CD4-positive, alpha-beta T cell treated with Interleukin-15 for 4 hours (primary cell): ENCODE data around the gene OPA1.

Source experiments
- DNase-seq: peaks from one replicate; pipeline ENCODE4 v3.0.0-alpha.2; 2020; ENCODE audit warnings: low spot score

Gene OPA1, protein sequence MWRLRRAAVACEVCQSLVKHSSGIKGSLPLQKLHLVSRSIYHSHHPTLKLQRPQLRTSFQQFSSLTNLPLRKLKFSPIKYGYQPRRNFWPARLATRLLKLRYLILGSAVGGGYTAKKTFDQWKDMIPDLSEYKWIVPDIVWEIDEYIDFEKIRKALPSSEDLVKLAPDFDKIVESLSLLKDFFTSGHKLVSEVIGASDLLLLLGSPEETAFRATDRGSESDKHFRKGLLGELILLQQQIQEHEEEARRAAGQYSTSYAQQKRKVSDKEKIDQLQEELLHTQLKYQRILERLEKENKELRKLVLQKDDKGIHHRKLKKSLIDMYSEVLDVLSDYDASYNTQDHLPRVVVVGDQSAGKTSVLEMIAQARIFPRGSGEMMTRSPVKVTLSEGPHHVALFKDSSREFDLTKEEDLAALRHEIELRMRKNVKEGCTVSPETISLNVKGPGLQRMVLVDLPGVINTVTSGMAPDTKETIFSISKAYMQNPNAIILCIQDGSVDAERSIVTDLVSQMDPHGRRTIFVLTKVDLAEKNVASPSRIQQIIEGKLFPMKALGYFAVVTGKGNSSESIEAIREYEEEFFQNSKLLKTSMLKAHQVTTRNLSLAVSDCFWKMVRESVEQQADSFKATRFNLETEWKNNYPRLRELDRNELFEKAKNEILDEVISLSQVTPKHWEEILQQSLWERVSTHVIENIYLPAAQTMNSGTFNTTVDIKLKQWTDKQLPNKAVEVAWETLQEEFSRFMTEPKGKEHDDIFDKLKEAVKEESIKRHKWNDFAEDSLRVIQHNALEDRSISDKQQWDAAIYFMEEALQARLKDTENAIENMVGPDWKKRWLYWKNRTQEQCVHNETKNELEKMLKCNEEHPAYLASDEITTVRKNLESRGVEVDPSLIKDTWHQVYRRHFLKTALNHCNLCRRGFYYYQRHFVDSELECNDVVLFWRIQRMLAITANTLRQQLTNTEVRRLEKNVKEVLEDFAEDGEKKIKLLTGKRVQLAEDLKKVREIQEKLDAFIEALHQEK

DNA sequence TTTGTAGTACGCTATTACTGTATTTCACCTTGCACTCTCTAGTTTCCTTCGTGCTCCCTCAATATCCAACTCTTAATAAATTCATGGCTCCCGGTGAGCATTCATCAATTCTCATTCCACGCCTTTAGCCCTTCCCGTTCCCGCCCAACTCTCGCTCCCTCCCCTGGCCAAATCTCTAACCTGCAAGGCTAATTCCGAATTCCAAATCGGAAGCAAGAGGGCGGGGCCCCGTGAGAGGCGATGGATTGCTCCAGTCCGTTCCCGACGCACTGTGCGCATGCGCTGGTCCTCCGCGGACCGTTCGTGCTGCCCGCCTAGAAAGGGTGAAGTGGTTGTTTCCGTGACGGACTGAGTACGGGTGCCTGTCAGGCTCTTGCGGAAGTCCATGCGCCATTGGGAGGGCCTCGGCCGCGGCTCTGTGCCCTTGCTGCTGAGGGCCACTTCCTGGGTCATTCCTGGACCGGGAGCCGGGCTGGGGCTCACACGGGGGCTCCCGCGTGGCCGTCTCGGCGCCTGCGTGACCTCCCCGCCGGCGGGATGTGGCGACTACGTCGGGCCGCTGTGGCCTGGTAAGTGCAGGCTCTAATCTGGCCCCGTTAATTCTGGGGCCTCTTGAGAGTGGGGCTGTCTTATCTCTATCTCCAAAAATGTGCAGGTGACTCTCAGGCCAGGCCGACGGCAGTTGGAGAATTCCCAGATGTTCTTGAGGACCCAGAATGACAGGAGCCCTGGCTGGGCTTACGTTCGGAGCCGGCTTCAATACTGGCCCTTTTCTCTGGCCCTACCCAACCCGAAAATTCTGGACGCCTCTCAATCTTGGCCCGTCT lies at the start of gene OPA1:
TSS of gene OPA1 (plus strand) at position 368 of the 827 bp plus-strand sequence. CDS start at position 538, 170 bp downstream.
- DNase-seq, result peak; percentile 91

DNA sequence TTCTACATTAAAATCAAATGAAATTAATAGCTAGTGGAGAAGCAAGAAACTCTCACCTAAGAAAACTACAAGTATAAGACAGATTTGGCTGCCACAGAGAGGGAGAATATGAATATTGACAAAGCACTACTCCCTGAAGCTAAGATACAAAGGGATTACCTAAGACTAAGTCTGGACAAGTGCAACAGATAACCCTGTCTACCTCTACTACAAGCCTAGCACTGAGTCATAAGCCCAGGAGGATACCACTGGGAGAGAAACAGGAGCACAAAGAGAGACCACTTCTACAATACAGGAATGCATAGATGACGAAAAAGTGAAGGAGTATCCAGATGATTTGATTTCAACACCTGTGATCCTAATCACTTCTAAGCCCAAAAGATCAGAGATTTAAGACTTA lies 48.7 kb upstream of the OPA1 start:
- no peak for DNase-seq

DNA sequence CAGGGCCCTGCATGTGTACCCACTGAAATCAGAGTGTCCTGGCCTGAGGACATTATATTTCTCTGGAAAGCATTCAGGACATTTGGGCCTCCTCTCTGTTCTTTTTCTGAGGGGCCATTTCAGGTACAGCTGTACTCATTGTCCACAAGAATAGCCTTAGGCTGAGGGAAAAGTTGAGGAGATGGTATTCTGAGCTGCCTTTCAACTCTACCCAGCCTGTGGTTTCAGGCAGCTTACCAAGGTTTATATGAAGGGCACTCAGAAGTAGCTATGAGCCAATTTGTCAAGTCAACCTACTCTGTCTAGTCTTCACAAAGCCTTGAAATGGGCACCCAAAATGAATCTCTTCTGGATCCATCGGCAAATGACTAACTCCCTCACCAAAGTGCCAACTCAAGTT lies 47.7 kb upstream of the OPA1 start:
- no peak for DNase-seq

DNA sequence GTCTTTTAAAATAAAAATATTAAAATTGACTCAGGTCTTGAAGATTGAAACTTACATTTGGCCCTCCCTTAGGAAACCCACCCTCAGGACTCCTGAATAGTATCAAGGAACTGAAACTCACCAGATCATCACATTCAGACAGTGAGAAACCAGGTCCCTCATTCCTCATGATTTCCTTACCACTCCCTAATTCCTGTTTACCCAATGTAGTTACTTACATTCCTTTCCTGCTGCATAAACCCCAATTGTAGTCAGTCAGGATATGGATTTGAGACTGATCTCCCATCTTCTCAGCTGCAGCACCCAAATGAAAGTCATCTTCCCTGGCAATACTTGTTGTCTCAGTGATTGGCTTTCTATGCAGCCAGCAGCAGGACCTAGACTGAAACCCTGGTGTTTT lies 46.9 kb upstream of the OPA1 start:
- no peak for DNase-seq

DNA sequence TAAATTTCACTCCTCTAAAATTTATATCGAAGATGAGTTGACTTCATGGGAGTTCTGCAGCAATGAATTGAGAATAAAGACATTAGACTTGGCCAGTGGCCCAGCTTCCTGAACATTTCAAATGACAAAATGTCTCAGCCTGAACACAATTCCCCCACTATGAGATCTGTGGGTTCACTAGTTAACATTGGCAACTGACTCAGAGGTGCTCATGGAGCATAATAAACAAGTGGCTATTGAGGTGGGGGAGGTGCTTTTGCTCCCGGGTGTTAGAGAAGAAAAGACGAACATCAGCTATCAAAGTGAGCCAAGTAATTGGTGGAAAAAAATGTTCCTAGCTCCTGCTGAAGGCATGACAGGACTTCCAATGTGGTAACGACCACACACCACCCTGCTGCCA lies 44.6 kb upstream of the OPA1 start:
- no peak for DNase-seq

DNA sequence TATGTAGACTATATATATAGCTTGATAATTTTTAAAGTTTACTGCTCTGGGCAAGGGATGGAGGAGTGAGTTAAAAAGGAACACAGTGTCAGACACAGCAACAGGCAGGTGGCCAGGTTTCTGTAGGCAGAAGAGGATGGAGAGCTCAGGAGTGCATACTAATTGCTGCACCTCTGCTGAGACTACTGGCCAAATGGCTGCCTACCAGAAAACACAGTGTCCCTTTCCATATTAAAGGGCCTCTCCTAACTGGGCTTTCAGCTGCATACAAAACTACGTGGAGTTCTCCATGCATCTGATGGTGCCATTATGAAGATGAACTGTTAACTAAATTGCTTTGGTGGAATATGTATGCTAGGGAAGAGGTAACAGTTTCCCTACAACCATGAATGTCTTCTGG lies 40.1 kb upstream of the OPA1 start:
- DNase-seq, result no peak

DNA sequence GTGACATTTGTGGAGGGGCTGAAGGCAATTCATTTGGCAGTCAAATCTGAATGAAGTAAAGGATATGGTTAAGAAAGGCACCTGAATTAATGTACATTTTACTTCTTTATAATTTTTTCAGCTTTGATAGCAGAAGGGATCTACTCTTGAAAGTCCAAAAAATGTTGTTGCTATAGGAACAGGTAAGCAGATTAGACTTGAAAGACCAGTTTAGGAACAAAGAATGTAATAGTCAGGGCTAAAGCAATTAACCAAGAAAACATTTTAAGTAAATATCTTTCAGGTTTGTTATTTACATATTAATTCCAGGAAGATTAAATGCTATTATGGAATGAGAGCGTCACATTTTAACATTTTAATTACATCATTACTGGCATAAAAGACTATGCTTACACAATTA lies 39.4 kb upstream of the OPA1 start:
- DNase-seq, result no peak

DNA sequence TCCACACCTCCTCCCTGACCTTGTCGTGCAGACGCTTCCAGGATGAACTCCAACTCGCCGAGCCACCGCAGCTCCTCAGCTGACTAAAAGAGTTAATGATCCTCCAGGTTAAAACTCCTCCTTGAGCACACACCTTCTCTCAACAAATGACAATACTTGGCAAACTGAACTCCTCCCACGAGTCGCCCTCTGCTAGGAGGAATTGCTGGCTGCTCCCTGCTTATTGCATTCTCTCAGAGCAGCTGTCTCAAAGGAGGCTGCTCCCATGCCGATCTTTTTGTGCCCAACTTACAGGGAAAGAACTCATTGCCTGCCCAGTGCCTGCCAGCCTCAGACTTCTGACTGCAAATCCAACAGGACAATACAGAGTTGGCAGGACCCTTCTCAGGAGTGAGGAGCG lies 38.2 kb upstream of the OPA1 start, which contains the start of gene ATP13A4:
TSS of gene ATP13A4 (minus strand) at position 85 of the 400 bp plus-strand sequence. CDS start 96 bp downstream, outside the sequence.
- DNase-seq, result no peak

DNA sequence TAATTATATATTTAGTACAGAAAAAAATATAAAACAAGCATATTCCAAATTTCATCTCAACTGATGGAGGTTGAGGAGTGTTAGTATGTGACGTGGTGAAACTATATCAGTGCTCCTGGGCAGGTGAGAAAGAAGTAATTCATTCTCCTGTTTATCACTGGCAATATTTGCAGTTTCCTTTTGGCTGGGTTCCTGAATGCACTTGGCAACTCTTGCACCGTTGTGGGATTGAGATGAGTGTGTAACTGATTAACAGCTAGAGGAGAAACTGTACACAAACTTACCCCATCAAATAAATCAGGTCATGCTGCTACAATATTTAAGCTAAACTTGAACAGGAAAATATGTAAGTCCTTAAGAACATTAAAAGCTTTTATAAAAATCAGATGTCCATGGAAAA lies 36.2 kb upstream of the OPA1 start:
- DNase-seq, result no peak

DNA sequence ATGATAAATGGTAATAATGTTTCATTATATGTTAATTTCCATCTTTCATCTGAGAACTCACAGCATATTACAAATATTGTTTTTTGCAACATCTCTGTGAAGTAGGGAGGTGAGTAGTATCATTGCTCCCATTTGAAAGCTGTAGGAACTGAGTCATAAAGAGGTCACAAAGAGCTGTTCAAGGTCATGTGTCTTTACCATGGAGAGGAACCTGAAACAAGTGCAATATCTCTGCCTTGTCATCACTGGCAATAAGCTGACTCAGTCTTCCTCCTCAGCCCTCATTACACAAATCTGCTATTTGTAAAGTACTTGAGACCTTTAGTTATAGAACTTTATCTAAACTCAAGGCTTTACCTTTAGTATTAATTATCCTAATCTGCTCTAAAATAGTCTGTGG lies 33.9 kb upstream of the OPA1 start:
- no peak for DNase-seq

DNA sequence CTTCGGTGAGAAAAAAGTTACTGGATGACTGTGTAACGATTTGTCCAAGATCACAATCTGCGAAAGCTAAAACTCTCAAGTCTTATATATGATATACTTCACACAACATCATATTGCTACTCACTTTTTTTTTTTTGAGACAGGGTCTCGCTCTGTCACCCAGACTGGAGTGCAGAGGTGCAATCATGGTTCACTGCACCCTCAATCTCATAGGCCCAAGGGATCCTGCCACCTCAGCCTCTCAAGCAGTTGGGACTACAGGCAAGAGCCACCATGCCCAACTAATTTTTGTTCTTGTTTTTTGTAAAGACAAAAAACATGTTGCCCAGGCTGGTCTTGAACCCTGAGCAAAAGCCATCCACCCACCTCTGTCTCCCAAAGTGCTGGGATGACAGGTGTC lies 32.9 kb upstream of the OPA1 start:
- DNase-seq, result no peak

DNA sequence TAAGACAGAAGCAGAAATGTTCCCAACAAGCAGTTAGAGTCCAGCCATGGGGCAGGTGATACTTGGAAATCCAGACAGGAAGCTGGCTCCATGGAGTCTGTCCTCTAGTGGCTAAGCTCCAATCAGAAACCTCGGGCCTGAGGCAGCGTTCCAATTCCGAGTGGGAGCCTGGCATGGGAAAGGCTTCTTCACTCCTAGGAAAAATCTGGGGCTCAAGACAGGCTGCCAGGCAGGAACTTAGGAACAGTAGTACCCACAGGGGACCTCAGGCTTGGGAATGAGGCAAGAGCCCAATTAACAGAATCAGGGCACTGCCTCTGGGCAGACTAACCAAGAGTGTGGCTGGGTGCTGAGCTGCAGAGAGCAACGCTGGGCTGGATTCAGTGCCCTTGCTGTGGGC lies 32.1 kb upstream of the OPA1 start:
- DNase-seq, result no peak

DNA sequence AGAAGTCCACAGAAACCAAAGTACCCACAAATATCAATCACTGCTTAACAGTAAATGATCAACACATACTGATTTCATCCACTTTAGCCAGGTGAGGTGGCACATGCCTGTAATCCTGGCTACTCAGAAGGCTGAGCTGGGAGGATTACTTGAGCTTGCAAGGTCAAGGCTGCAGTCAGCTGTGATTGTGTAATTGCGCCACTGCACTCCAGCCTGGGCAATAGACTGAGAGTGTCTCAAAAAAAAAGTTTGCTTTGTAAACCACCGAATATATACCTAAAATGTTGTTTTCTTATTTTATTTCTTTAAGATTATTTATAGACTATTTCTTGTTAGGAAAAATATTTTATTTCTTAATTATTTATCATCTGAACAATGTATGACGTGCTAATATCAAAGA lies 29.6 kb upstream of the OPA1 start:
- no peak for DNase-seq

DNA sequence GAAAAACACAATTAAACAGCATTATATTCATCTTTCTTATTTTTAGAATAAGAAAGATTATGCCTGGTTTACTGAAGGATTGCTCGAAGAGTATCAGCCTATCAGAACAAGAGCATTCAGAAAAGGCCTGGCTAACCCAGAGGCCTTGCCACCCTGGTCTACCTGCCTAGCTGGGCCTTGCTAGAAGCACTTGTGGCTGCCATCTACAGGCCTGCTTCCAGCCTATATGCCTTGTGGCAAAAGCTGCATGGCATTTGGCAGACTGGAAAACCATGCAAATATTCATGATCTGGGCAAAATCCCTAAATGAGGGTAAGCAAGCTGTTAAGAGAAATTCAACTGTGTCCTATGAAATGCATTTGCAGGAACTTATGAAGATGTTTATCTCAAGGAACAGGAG lies 29.0 kb upstream of the OPA1 start:
- DNase-seq, result no peak

DNA sequence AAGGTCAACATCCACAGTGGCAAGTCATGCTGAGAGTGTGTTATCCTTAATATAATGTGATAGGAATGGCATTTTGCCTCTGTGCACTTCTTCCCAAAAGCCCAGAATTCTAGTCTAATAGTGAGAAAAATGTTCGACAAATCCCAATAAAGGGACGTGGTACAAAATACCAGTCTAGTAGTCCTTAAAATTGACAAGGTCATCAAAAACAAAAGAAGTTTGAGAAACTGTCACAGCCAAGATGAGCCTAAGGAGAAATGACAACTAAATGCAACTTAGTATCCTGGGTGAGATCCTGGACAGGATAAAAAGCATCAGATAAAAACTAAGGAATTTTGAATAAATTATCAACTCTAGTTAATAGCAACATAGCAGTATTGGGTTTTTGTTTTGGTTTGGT lies 23.9 kb upstream of the OPA1 start:
- no peak for DNase-seq

DNA sequence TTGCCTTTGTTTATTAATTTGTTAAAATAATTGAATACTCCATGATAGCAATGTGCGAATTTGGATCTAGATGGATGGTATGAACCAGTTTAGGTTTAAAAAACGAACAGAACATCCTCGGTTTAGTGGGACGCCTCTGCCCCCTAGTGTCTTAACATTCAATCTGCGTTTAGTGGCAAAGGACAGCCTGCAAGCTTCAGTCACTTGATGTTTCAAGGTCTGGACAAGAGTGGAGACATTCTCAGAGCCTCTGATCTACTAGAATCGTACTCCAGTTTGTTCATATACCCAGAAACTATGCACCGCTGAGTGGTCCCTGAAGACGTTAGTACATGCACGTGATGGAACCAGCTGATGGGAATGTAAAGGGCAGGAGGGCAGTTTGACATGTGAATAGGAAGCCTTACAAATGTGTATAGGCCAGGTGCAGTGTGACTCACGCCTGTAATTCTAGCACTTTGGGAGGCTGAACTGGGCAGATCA lies 20.5 kb upstream of the OPA1 start:
- DNase-seq, result peak; percentile 45

DNA sequence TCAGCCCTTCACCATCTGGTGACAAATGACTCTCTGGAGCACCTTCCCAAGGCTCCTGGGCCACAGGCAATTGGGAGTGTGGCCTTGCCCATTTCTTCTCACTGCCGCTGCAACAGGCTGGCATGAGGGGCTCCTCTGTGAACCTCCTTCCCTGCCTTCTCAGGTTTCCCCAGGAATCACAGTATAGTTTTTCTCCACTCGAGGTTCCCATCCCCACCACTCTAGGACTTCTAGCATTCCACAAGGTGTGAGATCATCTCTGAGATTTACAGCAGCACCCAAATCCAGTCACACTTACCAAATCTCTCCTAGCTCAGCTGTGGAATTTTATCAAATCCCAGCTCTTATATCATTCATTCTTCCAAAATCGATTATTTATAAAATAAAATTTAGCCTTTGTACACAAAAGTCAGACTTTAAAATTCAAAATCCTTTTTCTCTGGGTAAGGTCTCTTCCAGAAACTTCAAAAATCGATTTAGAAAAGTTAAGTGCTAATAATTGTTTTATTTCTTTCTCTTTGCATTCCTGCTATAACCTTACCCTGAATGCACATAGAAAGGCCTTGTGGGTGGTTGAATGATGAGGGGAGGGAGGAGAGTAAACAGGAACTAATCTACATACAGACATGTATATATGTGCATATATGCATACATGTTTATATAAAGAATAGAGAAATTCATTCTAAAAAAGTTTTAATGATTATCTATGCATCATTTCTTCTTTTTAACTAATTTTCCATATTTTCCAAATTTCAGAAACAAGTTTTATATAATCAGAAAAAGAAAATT lies 19.4 kb upstream of the OPA1 start:
- DNase-seq, result no peak

DNA sequence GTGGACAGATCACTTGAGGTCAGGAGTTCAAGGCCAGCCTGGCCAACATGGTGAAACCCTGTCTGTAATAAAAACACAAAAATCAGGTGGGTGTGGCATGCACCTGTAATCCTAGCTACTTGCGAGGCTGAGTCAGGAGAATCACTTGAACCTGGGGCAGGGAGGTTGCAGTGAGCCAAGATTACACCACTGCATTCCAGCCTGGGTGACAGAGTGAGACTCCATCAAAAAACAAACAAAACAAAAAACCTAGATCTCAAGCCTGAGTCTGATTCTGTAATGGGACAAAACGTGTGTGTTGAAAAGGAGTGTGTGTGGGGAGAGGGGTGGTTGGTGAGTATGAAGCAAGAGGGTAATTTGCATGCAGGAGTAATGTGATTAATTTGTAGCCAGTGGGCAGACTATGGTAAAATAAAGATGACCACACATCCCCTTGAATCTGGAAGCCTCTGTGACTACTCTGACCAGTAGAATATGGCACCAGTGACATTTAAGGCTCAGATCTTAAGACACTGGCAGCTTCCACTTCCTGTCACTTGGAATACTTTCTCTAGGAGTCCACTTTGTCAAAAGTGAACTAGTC lies 18.4 kb upstream of the OPA1 start:
- DNase-seq, result no peak

DNA sequence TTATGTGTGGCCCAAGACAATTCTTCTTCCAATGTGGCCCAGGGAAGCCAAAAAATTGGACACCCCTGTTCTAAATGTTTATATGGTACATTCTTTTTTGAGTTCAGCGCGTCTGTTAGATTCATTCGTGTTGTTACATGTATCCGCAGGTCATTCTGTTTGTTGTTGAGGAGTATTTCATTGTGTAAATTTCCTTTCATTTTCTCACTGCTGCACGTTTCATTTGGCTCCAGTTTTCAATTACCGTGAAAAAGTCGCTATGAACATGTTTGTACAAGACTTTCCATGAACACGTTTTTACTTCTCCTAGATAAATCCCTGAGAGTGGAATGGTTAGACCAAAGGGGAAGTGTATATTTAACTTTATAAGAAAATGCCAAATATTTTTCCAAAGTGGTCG lies 7.5 kb upstream of the OPA1 start:
- no peak for DNase-seq

DNA sequence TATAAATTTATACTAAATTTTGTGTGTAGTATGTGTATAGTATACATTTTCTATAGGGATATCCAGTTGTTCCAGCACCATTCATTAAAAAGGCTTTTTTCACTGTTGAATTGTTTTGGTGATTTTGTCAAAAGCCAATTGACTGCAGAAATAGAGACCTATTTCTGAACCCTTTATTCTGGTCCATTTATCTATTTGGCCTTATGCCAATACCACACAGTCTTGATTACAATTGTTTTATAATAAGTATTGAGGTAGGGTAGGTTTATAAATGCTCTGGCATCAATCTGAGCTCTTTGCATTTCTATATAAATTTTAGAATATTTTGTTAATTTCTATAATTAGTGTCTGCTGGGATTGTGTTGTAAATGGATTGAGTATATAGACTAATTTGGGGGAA lies 6.5 kb upstream of the OPA1 start:
- DNase-seq, result no peak

DNA sequence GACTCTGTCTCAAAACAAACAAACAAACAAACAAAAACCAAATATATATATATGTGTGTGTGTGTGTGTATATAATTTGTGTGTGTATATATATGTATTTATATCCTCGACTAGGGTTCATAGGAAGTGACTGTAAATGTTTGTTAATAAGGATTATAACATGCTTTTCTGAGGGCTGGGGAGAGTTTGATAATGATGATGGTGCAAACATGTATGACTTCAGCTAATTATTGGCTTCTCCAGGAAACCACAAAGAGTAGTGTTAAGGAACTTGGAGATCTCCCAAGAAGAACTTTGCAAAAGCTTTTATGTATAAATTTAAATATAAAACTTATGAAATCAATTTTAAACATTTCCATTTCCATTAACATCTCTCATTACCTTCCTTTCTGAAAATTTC lies 3.9 kb upstream of the OPA1 start:
- no peak for DNase-seq
